Measurements from ENCODE around the gene TBC1D8. TPM values are rescaled to one million over a fixed set of nuclear protein-coding genes. Genes with fewer than 3 reads are reported as not detected.

TBC1D8 gene
- total and polyA plus RNA-seq, 2 of the 8 experiments (the other 6 are each of a cell fraction or from before 2014, with no cell fraction given): 20.8 to 21.8 TPM

- H2BK120ac ChIP-seq (replicated peaks; ENCODE audit: low read depth, low read length): no peak overlapping the region
- H2BK5ac ChIP-seq (ENCODE audit: low read depth, low read length): no peak overlapping the region
- TF ChIP-seq CHD1 (IDR thresholded peaks at IDR 0.05; ENCODE audit: low read depth, low read length) (no peak), CREB1 (IDR thresholded peaks at IDR 0.05) (no peak), TAF7 (optimal IDR thresholded peaks at IDR 0.05; ENCODE audit: borderline replicate concordance, low read depth, low read length) (no peak), MAX (IDR thresholded peaks at IDR 0.05) (no peak), EGR1 (IDR thresholded peaks at IDR 0.05; ENCODE audit: borderline replicate concordance, low read depth, low read length) (no peak), CHD2 (IDR thresholded peaks at IDR 0.05; ENCODE audit: low read length) (no peak), YY1 (IDR thresholded peaks at IDR 0.05; ENCODE audit: low read depth, low read length) (no peak), KDM1A (IDR thresholded peaks at IDR 0.05; ENCODE audit: borderline replicate concordance, low read length) (no peak), RBBP5 (IDR thresholded peaks at IDR 0.05; ENCODE audit: borderline replicate concordance, low read depth, low read length) (no peak)
- H2BK12ac ChIP-seq (ENCODE audit: low read depth, low read length): no peak overlapping the region
- no peak for DNase-seq (ENCODE audit: low read depth in 1 of 2, low spot score in 2 of 2)
- H2AK5ac ChIP-seq (ENCODE audit: low read depth, low read length): no peak overlapping the region
- H3K56ac ChIP-seq (replicated peaks; ENCODE audit: insufficient read length, low read depth, low read length): no peak overlapping the region
- H3K36me3 ChIP-seq (ENCODE audit: control insufficient read depth in 2 of 4, insufficient read depth in 4 of 4, low read length in 3 of 4): no peaks in the 10 kb centered on the region
- no peaks in the 10 kb centered on the region for H4K20me1 ChIP-seq (replicated peaks in 1 of 2; ENCODE audit: control insufficient read depth in 1 of 2, insufficient read depth in 2 of 2, low read length in 2 of 2)
- WGBS, 2 experiments (ENCODE audit: extremely low coverage in 1 of 2, insufficient coverage in 1 of 2, insufficient read length in 1 of 2, insufficient replicate concordance in 2 of 2, low coverage in 1 of 2, low lambda C conversion rate in 2 of 2, missing lambda C conversion rate in 1 of 2): 83% methylated on average over 1 of the region's 1 CpG; no CpG with 5 or more reads in 1 of the 2 experiments
- no peak overlapping the region for H4K91ac ChIP-seq (replicated peaks; ENCODE audit: insufficient read length, low read length)
- no peak overlapping the region for H4K5ac ChIP-seq (ENCODE audit: insufficient read length, low read depth, low read length)
- H3K14ac ChIP-seq (ENCODE audit: insufficient read length): no peak overlapping the region
- H3K9ac ChIP-seq (replicated peaks in 1 of 4; ENCODE audit: extremely low read depth in 1 of 4, low read depth in 3 of 4, low read length in 3 of 4): no peak overlapping the region
- H2BK20ac ChIP-seq (ENCODE audit: low read length): no peak overlapping the region
- no peaks in the 10 kb centered on the region for H3K27me3 ChIP-seq (replicated peaks in 1 of 4; ENCODE audit: control insufficient read depth in 3 of 4, extremely low read depth in 1 of 4, insufficient read depth in 3 of 4, low read length in 3 of 4)
- H3K9me3 ChIP-seq (ENCODE audit: insufficient read depth in 2 of 2, low read depth in 1 of 2, low read length in 1 of 2): no peaks in the 10 kb centered on the region; a peak in 1 of 4 replicates
- H3K18ac ChIP-seq (ENCODE audit: extremely low read depth, low read length): no peak overlapping the region
- no peaks in the 10 kb centered on the region for H3K23me2 ChIP-seq (ENCODE audit: low read depth, low read length)
- H3K4me2 ChIP-seq (ENCODE audit: insufficient read depth in 1 of 2, low read depth in 2 of 2, low read length in 2 of 2): no peak overlapping the region
- no peak overlapping the region for H2AFZ ChIP-seq (ENCODE audit: low read length)
- H3K23ac ChIP-seq (ENCODE audit: insufficient read length): no peak overlapping the region
- H3K79me1 ChIP-seq (ENCODE audit: low read depth, low read length): no peaks in the 10 kb centered on the region
- 0 out of 4 replicates have a peak, but pooled peaks cover 0 to 7% of the 10 kb centered on the region in 2 experiments for H3K79me2 ChIP-seq (ENCODE audit: control insufficient read depth in 1 of 2, insufficient read depth in 2 of 2, low read length in 2 of 2)
- POLR2A ChIA-PET (ENCODE audit: partially characterized antibody): interaction anchor here (1.4 kb wide), 1 partner anchor 9 kb away, joined by 3 read pairs; no protein-coding TSS in a partner anchor
- no peak overlapping the region for H4K8ac ChIP-seq (ENCODE audit: extremely low read depth, insufficient read depth, low read length)
- no peak for FAIRE-seq
- no peak overlapping the region for H3K27ac ChIP-seq (ENCODE audit: low read depth, low read length)
- no peaks in the 10 kb centered on the region for H3K4me1 ChIP-seq (replicated peaks in 1 of 4; ENCODE audit: control insufficient read depth in 3 of 4, insufficient read depth in 4 of 4, low read length in 3 of 4)
- no peak overlapping the region for H2BK15ac ChIP-seq (ENCODE audit: low read length)
- H3K4me3 ChIP-seq (ENCODE audit: extremely low read depth in 1 of 4, insufficient read depth in 2 of 4, low read depth in 3 of 4, low read length in 4 of 4): no peak overlapping the region
- H3K4ac ChIP-seq (replicated peaks; ENCODE audit: insufficient read length, low read depth, low read length): no peak overlapping the region
- CTCF ChIA-PET (ENCODE audit: partially characterized antibody): interaction anchor here (0.5 to 1.4 kb wide), 2 partner anchors 43 to 139 kb away, joined by 4 read pairs; no protein-coding TSS in a partner anchor
Observed at GRCh38 chr2:101081375-101081907, 69.7 kb downstream of the TBC1D8 start.
